ENCODE data around the gene PRR5.

DNA sequence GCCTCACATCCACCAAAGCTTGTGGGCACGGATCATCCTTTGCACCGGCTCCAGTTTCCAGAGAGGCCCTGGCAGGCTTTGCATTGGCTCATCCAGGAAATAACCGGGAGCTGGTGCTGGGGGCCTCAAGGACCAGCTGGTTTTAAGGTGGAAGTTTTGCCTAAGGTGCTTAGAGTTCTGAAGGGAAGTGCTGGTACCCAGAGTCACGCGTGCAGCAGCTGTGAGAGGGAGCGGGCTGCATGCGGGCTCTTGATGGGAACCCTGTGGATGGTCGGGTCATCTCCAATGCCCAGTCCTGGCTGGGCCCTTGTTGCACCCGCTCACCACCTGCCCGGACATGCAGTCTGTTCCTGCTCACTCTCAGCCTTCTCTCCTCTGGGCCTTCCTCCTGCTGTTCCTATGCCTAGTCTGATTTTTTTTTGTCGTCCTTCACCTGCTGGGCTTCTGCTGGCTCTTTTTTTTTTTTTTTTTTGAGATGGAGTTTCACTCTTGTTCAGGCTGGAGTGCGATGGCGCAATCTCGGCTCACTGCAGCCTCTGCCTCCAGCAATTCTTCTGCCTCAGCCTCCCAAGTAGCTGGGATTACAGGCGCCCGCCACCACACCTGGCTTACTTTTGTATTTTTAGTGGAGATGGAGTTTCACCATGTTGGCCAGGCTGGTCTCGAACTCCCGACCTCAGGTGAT is 24.0 kb upstream of the PRR5 start:
- TF ChIP-seq SPI1 (IDR thresholded peaks at IDR 0.05; ENCODE audit: low read depth, low read length), result no peak
- TF ChIP-seq POLR2A (IDR thresholded peaks at IDR 0.05; ENCODE audit: low read depth, low read length), result no peak

All from GM12891 (cell line).